WTC11 (cell line): ENCODE measurements around the gene EHBP1. TPM values are rescaled to one million over a fixed set of nuclear protein-coding genes. Genes with fewer than 3 reads are reported as not detected.

ENCODE experiments used
- ATAC-seq: fragments of 200-7000 bp; cut with Tn5 transposase; 2 replicates; pipeline ENCODE4 v1.10.0; 2021; ENCODE audit warnings: mild to moderate bottlenecking, moderate library complexity
- CTCF ChIA-PET: fragments of 300-600 bp; sonication (Branson Sonifier 250); formaldehyde crosslinking; loops from one replicate; lab custom pipeline; 2021; ENCODE audit warnings: antibody characterized with exemption; lab: Charles Lee
- POLR2A ChIA-PET: fragments of 350-600 bp; sonication (Branson Sonifier 250); formaldehyde crosslinking; loops from one replicate; lab custom pipeline; 2021; ENCODE audit warnings: antibody characterized with exemption; lab: Charles Lee
- DNase-seq: peaks from one replicate; pipeline ENCODE4 v3.0.0; 2021; ENCODE audit warnings: low spot score
- H3K27ac Mint-ChIP-seq: 2 replicates; pipeline ENCODE4 v1.8.0; 2021; ENCODE audit warnings: mixed read lengths
- H3K27me3 Mint-ChIP-seq: 2 replicates; pipeline ENCODE4 v1.8.0; 2021; ENCODE audit warnings: low read depth, mild to moderate bottlenecking, moderate library complexity, mixed read lengths
- H3K36me3 Mint-ChIP-seq: 2 replicates; pipeline ENCODE4 v1.8.0; 2021; ENCODE audit warnings: mixed read lengths
- H3K4me1 Mint-ChIP-seq: 2 replicates; pipeline ENCODE4 v1.8.0; 2022; ENCODE audit warnings: mixed read lengths
- H3K4me3 Mint-ChIP-seq: 2 replicates; pipeline ENCODE4 v1.8.0; 2021; ENCODE audit warnings: mild to moderate bottlenecking, moderate library complexity, mixed read lengths
- H3K9me3 Mint-ChIP-seq: 2 replicates; pipeline ENCODE4 v1.8.0; 2021; ENCODE audit warnings: mixed read lengths
- AFF4 ChIP-seq: sonication (generic); formaldehyde crosslinking; IDR thresholded peaks from 2 replicates; pipeline ENCODE4 v1.8.1; 2023; ENCODE audit warnings: mild to moderate bottlenecking, missing genetic modification reagents, borderline replicate concordance
- CREB1 ChIP-seq: sonication (generic); formaldehyde crosslinking; IDR thresholded peaks from 2 replicates; pipeline ENCODE4 v1.8.0; 2023; ENCODE audit warnings: mild to moderate bottlenecking, missing genetic modification reagents
- CTCF ChIP-seq: fragments of 200-600 bp; IDR thresholded peaks from 2 replicates; pipeline ENCODE4 v1.8.0; 2022; ENCODE audit warnings: antibody characterized with exemption
- E2F1 ChIP-seq: sonication (generic); formaldehyde crosslinking; IDR thresholded peaks from 2 replicates; pipeline ENCODE4 v1.8.0; 2022; ENCODE audit warnings: mild to moderate bottlenecking, missing genetic modification reagents
- FOXP1 ChIP-seq: sonication (generic); formaldehyde crosslinking; IDR thresholded peaks from 2 replicates; pipeline ENCODE4 v1.8.0; 2022; ENCODE audit warnings: missing genetic modification reagents, mild to moderate bottlenecking, moderate library complexity, borderline replicate concordance
- GRHL2 ChIP-seq: fragments of 250-450 bp; sonication (Bioruptor Pico); IDR thresholded peaks from 2 replicates; pipeline ENCODE4 v1.8.0; 2022; ENCODE audit warnings: mild to moderate bottlenecking, moderate library complexity; ENCODE audit not compliant: insufficient replicate concordance, severe bottlenecking
- JUN ChIP-seq: sonication (generic); formaldehyde crosslinking; IDR thresholded peaks from 2 replicates; pipeline ENCODE4 v1.8.0; 2023; ENCODE audit warnings: mild to moderate bottlenecking, missing genetic modification reagents
- KAT7 ChIP-seq: sonication (generic); formaldehyde crosslinking; IDR thresholded peaks from 2 replicates; pipeline ENCODE4 v1.8.1; 2023; ENCODE audit warnings: missing genetic modification reagents, mild to moderate bottlenecking, borderline replicate concordance
- MYBL2 ChIP-seq: sonication (generic); formaldehyde crosslinking; IDR thresholded peaks from 2 replicates; pipeline ENCODE4 v1.8.1; 2023; ENCODE audit warnings: mild to moderate bottlenecking, moderate library complexity, missing genetic modification reagents
- NR1H2 ChIP-seq: sonication (generic); formaldehyde crosslinking; IDR thresholded peaks from 2 replicates; pipeline ENCODE4 v1.9.0; 2021; ENCODE audit warnings: mild to moderate bottlenecking, moderate library complexity, missing genetic modification reagents
- NR2C2 ChIP-seq: sonication (generic); formaldehyde crosslinking; IDR thresholded peaks from 2 replicates; pipeline ENCODE4 v1.8.0; 2022; ENCODE audit warnings: mild to moderate bottlenecking, missing genetic modification reagents
- PRRX2 ChIP-seq: fragments of 250-450 bp; sonication (Bioruptor Pico); IDR thresholded peaks from 2 replicates; pipeline ENCODE4 v1.8.0; 2021; ENCODE audit warnings: mild to moderate bottlenecking
- RORB ChIP-seq: fragments of 250-450 bp; sonication (Bioruptor Pico); IDR thresholded peaks from 2 replicates; pipeline ENCODE4 v1.9.0; 2021; ENCODE audit warnings: mild to moderate bottlenecking
- SMAD4 ChIP-seq: sonication (generic); formaldehyde crosslinking; IDR thresholded peaks from 2 replicates; pipeline ENCODE4 v1.8.0; 2022; ENCODE audit warnings: mild to moderate bottlenecking, missing genetic modification reagents
- TEAD4 ChIP-seq: sonication (generic); formaldehyde crosslinking; IDR thresholded peaks from 2 replicates; pipeline ENCODE4 v1.8.0; 2022; ENCODE audit warnings: mild to moderate bottlenecking, missing genetic modification reagents
- USF2 ChIP-seq: sonication (generic); formaldehyde crosslinking; IDR thresholded peaks from 2 replicates; pipeline ENCODE4 v1.8.1; 2023; ENCODE audit warnings: mild to moderate bottlenecking, missing genetic modification reagents, moderate library complexity
- ZNF396 ChIP-seq: fragments of 250-450 bp; sonication (Bioruptor Pico); IDR thresholded peaks from 2 replicates; pipeline ENCODE4 v1.8.0; 2021; ENCODE audit warnings: mild to moderate bottlenecking, moderate library complexity, borderline replicate concordance
- ZNF416 ChIP-seq: fragments of 250-450 bp; sonication (Bioruptor Pico); IDR thresholded peaks from 2 replicates; pipeline ENCODE4 v1.9.0; 2021; ENCODE audit warnings: mild to moderate bottlenecking, inconsistent platforms
- total RNA-seq: library from RNA; stranded (reverse); gene quantifications from 3 replicates; pipeline ENCODE4 v1.2.3, GENCODE V29; 2021
- TF ChIP-seq, protein P1 (sequence below): sonication (generic); formaldehyde crosslinking; IDR thresholded peaks from 2 replicates; pipeline ENCODE4 v1.8.1; 2022; ENCODE audit warnings: missing genetic modification reagents, borderline replicate concordance

The EHBP1 gene
- total RNA-seq, 1 experiment from 2014 or later = 36.4 TPM

DNA sequence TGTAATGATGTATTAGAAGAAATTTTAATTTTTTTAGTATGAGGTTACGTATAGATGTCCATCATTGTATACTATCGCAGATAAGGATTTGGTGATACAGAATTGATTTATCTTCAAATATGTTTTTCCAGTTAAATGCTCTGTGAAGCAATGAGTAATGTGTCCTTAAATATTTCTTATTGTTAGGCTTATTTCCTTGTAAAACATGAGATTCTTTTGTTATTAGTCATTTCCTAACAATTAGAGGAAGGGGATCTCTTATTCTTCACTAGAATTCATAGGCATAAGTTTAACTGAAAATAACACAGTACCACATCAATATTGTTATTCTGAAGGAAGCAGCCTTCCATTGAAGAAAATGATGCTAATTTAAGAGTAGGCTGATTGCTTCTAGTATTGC is 329.7 kb downstream of the EHBP1 start:
- no peak overlapping the region for H3K27ac Mint-ChIP-seq
- CTCF ChIA-PET = no interaction called here
- DNase-seq = no peak
- TF ChIP-seq ZNF396 (CRISPR knock-in tag) = no peak
- TF ChIP-seq CTCF = no peak
- no peak for TF ChIP-seq AFF4
- no peak for TF ChIP-seq FOXP1 (CRISPR knock-in tag)
- TF ChIP-seq ZNF416 (CRISPR knock-in tag) = no peak
- no peak for TF ChIP-seq NR2C2 (CRISPR knock-in tag)
- TF ChIP-seq GRHL2 = no peak
- no peak for TF ChIP-seq TEAD4 (CRISPR knock-in tag)
- no peak for TF ChIP-seq RORB (CRISPR knock-in tag)
- no peak for TF ChIP-seq MYBL2 (CRISPR knock-in tag)
- no peak for TF ChIP-seq JUN (CRISPR knock-in tag)
- TF ChIP-seq, protein P1, sequence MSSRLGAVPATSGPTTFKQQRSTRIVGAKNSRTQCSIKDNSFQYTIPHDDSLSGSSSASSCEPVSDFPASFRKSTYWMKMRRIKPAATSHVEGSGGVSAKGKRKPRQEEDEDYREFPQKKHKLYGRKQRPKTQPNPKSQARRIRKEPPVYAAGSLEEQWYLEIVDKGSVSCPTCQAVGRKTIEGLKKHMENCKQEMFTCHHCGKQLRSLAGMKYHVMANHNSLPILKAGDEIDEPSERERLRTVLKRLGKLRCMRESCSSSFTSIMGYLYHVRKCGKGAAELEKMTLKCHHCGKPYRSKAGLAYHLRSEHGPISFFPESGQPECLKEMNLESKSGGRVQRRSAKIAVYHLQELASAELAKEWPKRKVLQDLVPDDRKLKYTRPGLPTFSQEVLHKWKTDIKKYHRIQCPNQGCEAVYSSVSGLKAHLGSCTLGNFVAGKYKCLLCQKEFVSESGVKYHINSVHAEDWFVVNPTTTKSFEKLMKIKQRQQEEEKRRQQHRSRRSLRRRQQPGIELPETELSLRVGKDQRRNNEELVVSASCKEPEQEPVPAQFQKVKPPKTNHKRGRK (CRISPR knock-in tag) = no peak
- TF ChIP-seq CREB1 = no peak
- TF ChIP-seq SMAD4 (CRISPR knock-in tag) = no peak
- no peak for TF ChIP-seq PRRX2 (CRISPR knock-in tag)
- TF ChIP-seq E2F1 (CRISPR knock-in tag) = no peak
- no peaks in the 10 kb centered on the region for H3K9me3 Mint-ChIP-seq
- peaks cover 12% of the 10 kb centered on the region for H3K27me3 Mint-ChIP-seq
- ATAC-seq = no peak
- POLR2A ChIA-PET = interaction anchor here (0.9 kb wide), 1 partner anchor 9 kb away, joined by 6 read pairs; no protein-coding TSS in a partner anchor
- no peak overlapping the region for H3K4me3 Mint-ChIP-seq
- H3K4me1 Mint-ChIP-seq = peaks cover 11% of the 10 kb centered on the region
- no peaks in the 10 kb centered on the region for H3K36me3 Mint-ChIP-seq

DNA sequence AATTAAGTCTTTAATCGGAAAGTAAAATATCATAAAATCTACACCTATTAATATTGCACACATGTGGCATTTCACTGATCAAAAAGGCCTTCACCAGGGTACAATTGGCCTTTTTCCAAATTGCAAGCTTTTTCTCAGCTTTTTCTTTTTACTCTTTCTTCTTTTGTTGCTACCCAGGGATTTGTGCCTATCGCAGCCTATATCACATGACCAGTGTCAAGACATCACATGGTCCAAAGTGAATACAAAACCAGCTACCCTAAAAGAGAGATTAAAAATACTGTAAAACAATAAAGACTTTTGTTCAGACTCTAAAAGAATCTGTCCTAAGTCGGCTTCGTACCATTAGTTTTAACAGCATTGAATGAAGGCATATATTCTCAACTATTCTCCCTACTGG is 330.1 kb downstream of the EHBP1 start:
- no peak for TF ChIP-seq KAT7 (CRISPR knock-in tag)
- TF ChIP-seq USF2 (CRISPR knock-in tag) = peak; percentile 50; the same call in 1 of the 2 replicates
- no peak for TF ChIP-seq NR1H2 (CRISPR knock-in tag)
- ChIA-PET CTCF (no interaction called here), POLR2A (interaction anchor here (0.5 kb wide), 1 partner anchor 913 kb away, joined by 7 read pairs; no protein-coding TSS in a partner anchor)
- DNase-seq = no peak
- Mint-ChIP-seq H3K27me3 (peaks cover 17% of the 10 kb centered on the region), H3K36me3 (no peaks in the 10 kb centered on the region), H3K27ac (no peak overlapping the region), H3K9me3 (no peaks in the 10 kb centered on the region), H3K4me3 (no peak overlapping the region), H3K4me1 (peaks cover 16% of the 10 kb centered on the region)
- no peak for ATAC-seq
